Measurements from ENCODE around the gene AKAP10.
"Not testable (repeated sequence)": the region's sequence is repeated elsewhere in the genome, so short reads cannot be mapped to it uniquely, and the experiment has no call there.

AKAP10 gene

GRCh38 chr17:19911033-19911432 lies 66.6 kb downstream of the AKAP10 start:
- no peak for DNase-seq

- DNase-seq, result no peak
Observed at GRCh38 chr17:19909139-19909538, 68.5 kb downstream of the AKAP10 start.

DNA sequence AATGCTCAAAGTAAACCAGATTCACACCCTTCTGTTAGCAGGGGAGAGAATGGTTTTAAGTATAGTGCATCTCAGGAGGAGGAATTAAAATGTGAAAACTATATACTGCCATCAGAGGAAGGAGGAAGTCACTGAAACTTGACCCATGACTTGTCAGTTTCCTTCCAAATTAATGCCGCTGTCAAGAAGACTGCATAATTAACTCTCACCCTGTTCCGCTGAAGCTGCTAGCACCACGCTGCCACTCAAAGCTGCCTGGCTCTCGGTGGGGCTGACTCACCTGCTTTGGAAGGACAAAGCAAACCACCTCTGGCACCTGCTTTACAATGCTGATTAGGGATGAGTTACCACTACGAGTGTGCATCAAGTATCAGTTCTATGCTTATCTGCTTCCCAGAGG lies 72.1 kb downstream of the AKAP10 start:
- DNase-seq, result no peak

DNA sequence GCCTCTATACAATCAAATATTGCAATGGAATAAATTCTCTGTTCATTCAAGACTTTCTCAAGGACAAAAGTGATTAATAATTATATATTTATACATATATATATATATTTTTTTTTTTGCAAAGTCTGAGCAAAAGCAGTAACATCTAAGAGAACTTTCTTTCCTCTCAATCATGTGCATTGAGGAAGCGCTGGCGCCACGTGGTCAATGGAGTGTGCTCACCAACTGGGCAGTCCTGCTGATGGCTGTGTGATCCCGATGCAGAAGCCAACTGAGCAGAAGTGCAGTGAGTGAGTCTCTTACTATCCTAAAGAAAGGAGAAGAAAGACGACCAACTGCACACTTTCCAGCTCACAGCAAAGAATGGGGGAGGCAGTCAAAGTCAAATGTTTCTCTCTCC lies 72.7 kb downstream of the AKAP10 start:
- DNase-seq, result no peak

- no peak for DNase-seq
Observed at GRCh38 chr17:19904412-19904811, 73.2 kb downstream of the AKAP10 start.

- DNase-seq, result no peak
Observed at GRCh38 chr17:19900809-19901208, 76.8 kb downstream of the AKAP10 start.

DNA sequence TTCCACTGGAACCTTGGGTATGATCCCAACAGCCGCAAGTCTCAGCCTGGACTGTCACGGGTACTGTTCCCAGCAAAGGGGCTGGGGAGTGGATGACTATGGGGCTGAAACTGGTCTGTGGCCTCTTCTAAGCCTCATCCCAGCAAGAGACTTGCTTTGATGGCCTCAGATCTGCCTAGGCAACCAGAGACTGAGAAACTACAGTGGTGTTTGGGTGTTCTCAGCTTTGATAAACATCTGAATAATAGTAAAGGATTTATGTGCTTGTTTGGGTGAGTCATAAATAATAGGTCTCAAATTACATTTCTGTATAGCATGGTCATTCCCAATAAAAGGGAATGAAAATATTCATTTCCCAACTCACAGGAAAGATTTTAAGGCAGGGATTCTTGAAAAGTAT lies 79.7 kb downstream of the AKAP10 start:
- no peak for DNase-seq

- no peak for DNase-seq
Observed at GRCh38 chr17:19897090-19897837, 80.4 kb downstream of the AKAP10 start.

DNA sequence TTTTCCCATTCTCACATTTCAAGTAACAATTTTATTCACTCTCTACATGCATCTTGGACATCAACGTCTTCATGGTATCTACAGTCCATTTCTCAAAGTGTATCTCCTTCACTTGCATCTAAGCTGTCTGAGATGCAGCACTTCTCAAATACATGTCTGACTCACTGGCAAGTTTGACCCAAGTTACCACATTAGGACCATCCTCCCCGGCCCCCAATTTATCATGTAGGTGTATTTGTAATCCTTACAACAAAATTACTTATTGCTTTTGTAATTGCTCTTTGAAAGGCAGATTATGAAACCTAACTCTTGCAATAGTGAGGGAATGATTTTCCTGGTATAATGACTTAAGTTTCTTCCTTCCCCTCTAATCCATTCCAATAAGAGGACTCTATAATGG lies 80.9 kb downstream of the AKAP10 start:
- DNase-seq, result no peak

- not testable (repeated sequence) for DNase-seq
Observed at GRCh38 chr17:19890554-19890953, 87.1 kb downstream of the AKAP10 start.

DNA sequence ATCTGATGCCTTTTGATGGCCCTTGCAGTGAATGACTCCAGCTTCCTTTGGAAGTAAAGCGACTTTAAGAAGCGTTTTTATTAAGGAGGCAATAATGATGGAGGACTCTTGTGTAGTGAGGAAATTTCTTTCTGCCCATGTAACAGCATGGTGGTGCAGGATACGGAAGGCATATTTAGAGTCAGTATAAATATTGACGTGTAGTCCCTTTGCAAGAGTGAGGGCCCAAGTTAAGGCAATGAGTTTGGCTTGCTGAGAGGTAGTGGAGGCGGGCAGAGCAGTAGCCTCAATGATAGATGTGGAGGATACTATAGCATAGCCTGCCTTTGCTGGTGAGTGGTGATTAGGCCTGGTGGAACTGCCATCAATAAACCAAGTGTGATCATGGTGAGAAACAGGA lies 87.6 kb downstream of the AKAP10 start:
- not testable (repeated sequence) for DNase-seq

DNA sequence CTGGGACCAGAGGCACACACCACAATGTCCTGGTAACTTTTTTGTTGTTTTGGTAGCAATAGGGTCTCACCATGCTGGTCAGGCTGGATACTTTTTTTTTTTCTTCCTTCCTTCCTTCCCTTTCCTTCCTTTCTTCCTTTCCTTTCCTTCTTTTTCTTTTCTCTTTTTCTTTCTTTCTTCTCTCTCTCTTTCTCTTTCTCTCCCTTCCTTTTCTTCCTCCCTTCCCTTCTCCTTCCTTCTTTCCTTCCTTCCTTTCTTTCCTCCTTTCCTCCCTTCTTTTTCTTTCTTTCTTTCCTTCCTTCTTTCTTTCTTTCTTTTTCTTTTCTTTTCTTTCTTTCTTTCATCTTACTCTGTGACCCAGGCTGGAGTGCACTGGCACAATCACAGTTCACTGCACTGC lies 91.5 kb downstream of the AKAP10 start:
- no peak for DNase-seq

DNA sequence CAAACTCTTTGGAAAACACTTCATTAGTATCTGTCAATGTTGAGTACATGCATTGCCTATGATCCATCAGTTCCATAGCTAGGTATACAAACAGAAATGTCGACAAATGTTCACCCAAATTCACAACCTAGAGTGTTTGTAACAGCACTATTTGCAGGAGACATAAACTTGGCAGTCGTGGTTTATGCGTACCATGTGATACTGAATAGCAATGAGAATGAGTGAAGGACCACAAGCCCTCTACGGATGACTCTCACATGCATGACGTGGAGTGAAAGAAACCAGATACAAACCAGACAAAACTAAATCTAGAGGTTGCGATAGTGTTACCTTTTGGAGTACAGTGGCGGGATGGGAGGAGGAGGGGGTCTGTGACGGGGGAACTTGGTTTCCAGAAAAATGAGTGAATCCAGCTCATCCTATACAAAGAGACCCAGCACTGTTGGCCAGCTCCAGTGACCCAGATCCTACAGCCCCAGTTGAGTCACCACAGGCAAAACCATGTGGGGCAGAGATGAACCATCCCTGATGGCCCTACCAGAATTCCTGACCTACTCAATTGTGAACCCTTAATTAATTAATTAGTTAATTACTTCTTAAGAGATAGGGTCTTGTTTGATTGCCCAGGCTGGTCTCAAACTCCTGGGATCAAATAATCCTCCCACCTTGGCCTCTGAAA lies 94.0 kb downstream of the AKAP10 start:
- DNase-seq, result no peak

DNA sequence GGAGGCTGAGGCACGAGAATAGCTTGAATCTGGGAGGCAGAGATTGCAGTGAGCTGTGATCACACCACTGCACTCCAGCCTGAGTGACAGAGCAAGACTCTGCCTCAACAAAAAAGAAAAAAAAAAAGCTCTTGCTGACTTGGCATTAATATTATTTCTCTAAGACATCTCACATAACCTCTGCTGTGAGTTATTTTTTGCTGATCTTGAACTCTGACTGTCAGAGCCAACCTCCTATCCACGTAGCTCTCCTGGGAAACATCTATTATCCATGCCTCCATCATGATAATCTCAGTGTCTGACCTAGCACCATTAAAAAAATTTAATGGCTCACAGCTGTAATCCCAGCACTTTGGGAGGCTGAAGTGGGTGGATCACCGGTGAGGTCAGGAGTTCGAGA lies 97.2 kb downstream of the AKAP10 start:
- no peak for DNase-seq

DNA sequence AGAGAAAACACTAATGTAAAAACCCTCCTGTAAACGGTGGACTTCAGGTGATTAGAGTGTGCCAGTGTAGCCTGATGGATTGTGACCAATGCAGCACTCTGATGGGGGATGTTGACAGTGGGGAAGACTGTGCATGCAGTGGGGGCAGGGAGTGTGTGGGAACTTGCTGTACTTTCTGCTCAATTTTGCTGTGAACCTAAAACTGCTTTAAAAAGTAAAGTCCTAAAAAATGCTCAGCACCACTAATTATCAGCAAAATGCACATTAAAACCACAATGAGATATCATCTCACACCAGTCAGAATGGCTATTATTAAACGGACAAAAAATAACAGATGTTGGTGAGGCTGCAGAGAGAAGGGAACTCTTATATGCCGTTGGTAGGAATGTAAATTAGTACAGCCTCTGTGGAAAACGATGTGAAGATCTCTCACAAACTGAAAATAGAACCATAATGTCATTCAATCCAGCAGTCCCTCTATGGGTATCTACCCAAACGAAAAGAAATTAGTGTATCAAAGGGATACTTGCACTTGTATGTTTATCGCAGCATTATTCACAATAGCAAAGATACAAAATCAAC lies 100.2 kb downstream of the AKAP10 start:
- DNase-seq, result no peak

- peak; percentile 47 for DNase-seq
Observed at GRCh38 chr17:19876529-19877161, 101.0 kb downstream of the AKAP10 start.

- no peak for DNase-seq
Observed at GRCh38 chr17:19874256-19874655, 103.4 kb downstream of the AKAP10 start.

DNA sequence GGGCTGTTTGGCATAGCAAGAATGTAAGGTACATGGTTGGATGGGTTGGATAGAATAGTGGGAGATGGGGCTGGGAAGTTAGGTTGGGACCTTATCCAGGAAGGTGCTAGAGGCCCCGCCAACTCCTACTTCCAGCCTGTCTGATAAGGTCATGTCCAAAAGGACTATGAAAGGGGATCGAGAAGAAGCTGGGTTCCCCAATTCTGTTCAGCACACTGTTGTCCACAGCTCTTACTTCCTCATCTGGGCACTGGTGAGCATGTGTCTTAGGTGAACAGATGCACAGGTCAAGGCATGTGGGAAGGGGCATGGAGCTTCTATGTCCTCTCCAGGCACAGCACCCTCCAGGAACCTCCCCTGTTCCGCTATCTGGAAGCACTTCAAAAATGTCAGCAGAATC lies 104.3 kb downstream of the AKAP10 start:
- DNase-seq, result no peak

- no peak for DNase-seq
Observed at GRCh38 chr17:19868079-19868395, 109.6 kb downstream of the AKAP10 start.

GRCh38 chr17:19867329-19868078 lies 110.1 kb downstream of the AKAP10 start, which contains the start of gene ULK2:
Gene ULK2, minus strand, starts transcription at chr17:19867936. Its CDS starts 519 bp downstream, at chr17:19867417.
- peak; percentile 37 for DNase-seq

GRCh38 chr17:19867079-19867328 lies 110.6 kb downstream of the AKAP10 start:
- peak; percentile 44 for DNase-seq

DNA sequence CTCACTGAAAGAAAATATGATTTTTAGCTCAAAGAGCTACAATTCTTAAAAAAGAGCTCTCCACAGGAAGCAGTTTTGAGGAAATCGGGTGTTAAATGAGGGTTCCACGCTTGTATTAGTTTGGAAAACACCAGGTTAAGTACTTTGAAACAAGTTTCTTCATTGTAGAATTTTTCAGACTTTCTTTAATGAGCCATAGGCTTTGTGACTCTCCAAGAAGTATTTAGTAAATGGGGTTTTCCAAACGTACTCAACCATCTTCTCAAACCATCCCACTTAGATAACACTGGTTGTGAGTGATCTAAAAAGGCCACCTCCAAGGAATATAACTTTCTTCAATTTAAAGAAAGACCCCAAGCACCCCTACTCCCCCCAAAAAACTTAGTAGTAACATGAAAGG lies 112.6 kb downstream of the AKAP10 start:
- no peak for DNase-seq

DNA sequence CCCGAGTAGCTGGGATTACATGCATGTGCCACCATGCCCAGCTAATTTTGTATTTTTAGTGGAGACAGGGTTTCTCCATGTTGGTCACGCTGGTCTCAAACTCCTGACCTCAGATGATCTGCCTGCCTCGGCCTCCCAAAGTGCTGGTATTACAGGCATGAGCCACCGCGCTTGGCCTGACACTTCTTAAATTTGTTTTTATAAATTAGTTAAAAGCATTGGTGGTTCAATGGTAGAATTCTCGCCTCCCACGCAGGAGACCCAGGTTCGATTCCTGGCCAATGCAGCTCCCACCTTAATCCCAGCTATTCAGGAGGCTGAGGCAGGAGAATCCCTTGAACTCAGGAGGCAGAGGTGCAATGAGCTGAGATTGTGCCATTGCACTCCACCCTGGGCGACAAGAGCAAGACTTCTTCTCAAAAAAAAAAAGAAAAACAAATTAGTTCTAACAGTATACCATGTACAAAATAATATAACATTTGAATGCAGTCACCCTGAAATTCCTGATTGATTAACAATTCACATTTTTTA lies 116.9 kb downstream of the AKAP10 start:
- DNase-seq, result not testable (repeated sequence)
